MM.1S (cell line): Measurements from ENCODE around the gene CMTM7.

Source experiments
- EZH2 ChIP-seq: fragments of 300-600 bp; sonication (generic); optimal IDR thresholded peaks from 2 replicates; pipeline ENCODE3; 2017; ENCODE audit warnings: low read depth, mild to moderate bottlenecking, antibody characterized with exemption, low read length, mixed read lengths
- TF ChIP-seq, protein P1 (sequence below): fragments of 300-600 bp; sonication (generic); IDR thresholded peaks from 2 replicates; pipeline ENCODE4 v1.5.1; 2016; ENCODE audit warnings: antibody characterized with exemption, low read length, mixed read lengths

DNA sequence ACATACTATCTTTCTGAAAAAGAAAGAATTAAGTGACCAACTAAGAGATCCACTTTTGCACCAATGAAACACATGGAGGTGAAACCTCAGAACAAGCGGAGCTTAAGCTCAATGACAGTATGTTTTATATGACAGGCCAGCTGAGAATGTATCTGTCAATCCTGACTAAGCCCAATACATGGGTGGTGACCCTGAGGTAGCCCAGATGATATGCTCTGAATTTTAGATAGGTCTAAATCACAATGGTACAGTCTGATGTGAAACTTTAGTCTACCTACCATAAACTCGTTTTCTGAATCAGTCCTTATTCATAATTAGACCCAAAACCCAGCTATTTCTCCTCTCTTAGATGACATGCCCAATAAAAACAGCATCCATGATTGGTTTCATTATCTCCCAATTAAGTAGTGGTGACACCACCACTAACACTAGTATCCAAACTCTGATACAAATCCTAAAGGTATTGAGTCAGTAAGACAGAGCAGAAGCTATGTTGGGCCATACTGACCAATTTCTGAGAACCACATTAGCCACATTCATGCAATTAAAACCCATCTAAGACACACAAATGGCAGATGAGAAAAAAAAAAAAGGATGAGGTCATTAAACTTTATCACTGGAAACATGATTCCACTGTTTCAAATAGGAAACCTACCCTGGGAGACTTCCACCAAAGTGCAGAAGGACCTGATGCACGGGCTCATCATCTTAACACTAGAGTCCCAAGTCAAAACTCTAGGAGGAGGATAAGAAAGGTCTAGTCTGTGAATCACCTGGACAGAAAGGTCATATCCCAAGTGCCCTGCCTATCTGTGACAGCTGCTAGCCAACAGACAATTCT lies 90.4 kb downstream of the CMTM7 start:
- TF ChIP-seq, protein P1, sequence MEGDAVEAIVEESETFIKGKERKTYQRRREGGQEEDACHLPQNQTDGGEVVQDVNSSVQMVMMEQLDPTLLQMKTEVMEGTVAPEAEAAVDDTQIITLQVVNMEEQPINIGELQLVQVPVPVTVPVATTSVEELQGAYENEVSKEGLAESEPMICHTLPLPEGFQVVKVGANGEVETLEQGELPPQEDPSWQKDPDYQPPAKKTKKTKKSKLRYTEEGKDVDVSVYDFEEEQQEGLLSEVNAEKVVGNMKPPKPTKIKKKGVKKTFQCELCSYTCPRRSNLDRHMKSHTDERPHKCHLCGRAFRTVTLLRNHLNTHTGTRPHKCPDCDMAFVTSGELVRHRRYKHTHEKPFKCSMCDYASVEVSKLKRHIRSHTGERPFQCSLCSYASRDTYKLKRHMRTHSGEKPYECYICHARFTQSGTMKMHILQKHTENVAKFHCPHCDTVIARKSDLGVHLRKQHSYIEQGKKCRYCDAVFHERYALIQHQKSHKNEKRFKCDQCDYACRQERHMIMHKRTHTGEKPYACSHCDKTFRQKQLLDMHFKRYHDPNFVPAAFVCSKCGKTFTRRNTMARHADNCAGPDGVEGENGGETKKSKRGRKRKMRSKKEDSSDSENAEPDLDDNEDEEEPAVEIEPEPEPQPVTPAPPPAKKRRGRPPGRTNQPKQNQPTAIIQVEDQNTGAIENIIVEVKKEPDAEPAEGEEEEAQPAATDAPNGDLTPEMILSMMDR, result no peak
- no peak for TF ChIP-seq EZH2
